Mesendoderm (in vitro differentiated cells): Measurements from ENCODE around the gene SLCO4A1.

Experiments used
- DNase-seq: peaks from one replicate; pipeline ENCODE4 v3.0.0; 2013
- H2AK5ac ChIP-seq: 2 replicates; pipeline ENCODE4 v1.6.1; 2013; ENCODE audit warnings: low read length, inconsistent platforms
- H2BK120ac ChIP-seq: 2 replicates; pipeline ENCODE4 v1.6.1; 2013; ENCODE audit warnings: low read depth, mild to moderate bottlenecking, low read length, moderate library complexity, mixed read lengths
- H2BK15ac ChIP-seq: replicated peaks from 2 replicates; pipeline ENCODE4 v1.6.1; 2013; ENCODE audit warnings: low read depth, mild to moderate bottlenecking, moderate library complexity
- H2BK5ac ChIP-seq: 2 replicates; pipeline ENCODE4 v1.6.1; 2013; ENCODE audit warnings: low read length, inconsistent platforms
- H3K18ac ChIP-seq: 2 replicates; pipeline ENCODE4 v1.6.1; 2013; ENCODE audit warnings: mild to moderate bottlenecking, low read length, mixed read lengths
- H3K23ac ChIP-seq: one replicate; pipeline ENCODE4 v1.6.1; 2013; ENCODE audit warnings: low read length
- H3K27ac ChIP-seq: 2 replicates; pipeline ENCODE4 v1.5.1; 2013; ENCODE audit warnings: low read depth, mild to moderate bottlenecking, inconsistent platforms, low read length, moderate library complexity
- H3K27me3 ChIP-seq: 2 replicates; pipeline ENCODE4 v1.6.1; 2013; ENCODE audit warnings: low read length, control low read depth, mild to moderate bottlenecking, inconsistent platforms; ENCODE audit not compliant: insufficient read depth, poor library complexity
- H3K36me3 ChIP-seq: 2 replicates; pipeline ENCODE4 v1.6.1; 2013; ENCODE audit warnings: low read length, inconsistent platforms; ENCODE audit not compliant: control insufficient read depth, insufficient read depth
- H3K4ac ChIP-seq: one replicate; pipeline ENCODE4 v1.6.1; 2013; ENCODE audit warnings: low read depth, mild to moderate bottlenecking, low read length, moderate library complexity
- H3K4me1 ChIP-seq: 2 replicates; pipeline ENCODE4 v1.6.1; 2013; ENCODE audit warnings: low read depth, low read length, inconsistent platforms; ENCODE audit not compliant: control insufficient read depth
- H3K4me2 ChIP-seq: 2 replicates; pipeline ENCODE4 v1.6.1; 2013; ENCODE audit warnings: low read length
- H3K4me3 ChIP-seq: 2 replicates; pipeline ENCODE4 v1.5.1; 2013; ENCODE audit warnings: mild to moderate bottlenecking, low read length
- H3K56ac ChIP-seq: one replicate; pipeline ENCODE4 v1.6.1; 2013; ENCODE audit warnings: low read length
- H3K79me1 ChIP-seq: 2 replicates; pipeline ENCODE4 v1.6.1; 2013; ENCODE audit warnings: low read length, inconsistent platforms
- H3K79me2 ChIP-seq: 2 replicates; pipeline ENCODE4 v1.6.1; 2013; ENCODE audit warnings: mild to moderate bottlenecking, low read length; ENCODE audit not compliant: control insufficient read depth, insufficient read depth
- H3K9ac ChIP-seq: 2 replicates; pipeline ENCODE4 v1.6.1; 2013; ENCODE audit warnings: low read length, inconsistent platforms
- H4K5ac ChIP-seq: one replicate; pipeline ENCODE4 v1.6.1; 2013; ENCODE audit warnings: low read length
- H4K8ac ChIP-seq: one replicate; pipeline ENCODE4 v1.6.1; 2013; ENCODE audit warnings: low read depth, mild to moderate bottlenecking, control low read depth, low read length, moderate library complexity
- WGBS: extraction: QIAGEN DNeasy Blood & Tissue Kit; methylation state at CpG from one replicate; pipeline ENCODE4 v1.1.7; 2013; ENCODE audit warnings: low lambda C conversion rate, missing lambda C conversion rate; ENCODE audit not compliant: insufficient coverage; ENCODE audit errors: extremely low coverage; 5-methylcytosine and 5-hydroxymethylcytosine counted together

The SLCO4A1 gene

GRCh38 chr20:62709537-62709905 lies 67.2 kb downstream of the SLCO4A1 start:
- Histone ChIP-seq H3K4ac (no peak overlapping the region), H2BK5ac (no peak overlapping the region), H3K79me1 (no peaks in the 10 kb centered on the region), H2BK15ac (no peak overlapping the region), H4K8ac (no peak overlapping the region), H3K18ac (no peak overlapping the region), H4K5ac (no peak overlapping the region), H3K9ac (no peak overlapping the region), H3K4me2 (no peak overlapping the region), H3K27ac (no peak overlapping the region), H2AK5ac (no peak overlapping the region), H3K23ac (no peak overlapping the region), H3K36me3 (no peaks in the 10 kb centered on the region), H3K27me3 (peaks cover 14% of the 10 kb centered on the region), H3K4me3 (no peak overlapping the region), H2BK120ac (no peak overlapping the region), H3K4me1 (no peaks in the 10 kb centered on the region), H3K56ac (no peak overlapping the region), H3K79me2 (no peaks in the 10 kb centered on the region)
- DNase-seq = no peak
- WGBS = no CpG with 5 or more reads among the region's 30 CpGs

DNA sequence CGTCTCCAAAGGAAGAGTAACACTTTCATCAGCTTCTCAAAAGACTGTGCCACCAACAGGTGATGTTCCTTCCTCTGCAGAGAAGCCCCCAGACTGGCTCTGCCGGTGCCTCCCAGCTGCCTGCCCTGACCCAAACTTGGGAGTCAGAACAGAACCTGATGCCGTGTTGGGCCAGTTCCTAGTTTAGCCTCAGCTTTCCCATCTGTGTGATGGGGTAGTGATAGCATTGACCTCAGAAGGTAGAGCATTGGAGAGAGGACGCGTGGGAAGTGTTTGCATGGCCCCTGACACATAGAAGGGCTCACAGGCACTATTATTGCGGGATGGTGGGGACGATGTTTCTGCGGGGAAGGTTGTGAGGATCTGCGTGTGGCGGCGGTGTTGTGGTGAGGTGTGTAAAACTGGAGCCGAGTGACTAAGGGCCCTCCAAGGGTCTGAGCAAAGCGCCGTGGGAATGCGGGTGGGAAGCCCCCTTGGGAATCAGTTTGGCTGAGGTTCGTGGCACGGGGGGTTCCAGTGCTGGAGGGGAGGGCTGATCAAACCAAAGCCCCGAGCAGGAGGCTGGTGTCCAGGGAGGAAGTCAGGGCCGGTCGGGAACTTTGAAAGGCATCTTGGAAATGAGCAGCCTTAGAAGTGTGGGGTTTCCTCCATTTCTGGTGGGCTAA lies 68.0 kb downstream of the SLCO4A1 start:
- Histone ChIP-seq H3K27me3 (peaks cover 14% of the 10 kb centered on the region), H3K4me3 (no peak overlapping the region), H3K4me2 (no peak overlapping the region), H3K36me3 (no peaks in the 10 kb centered on the region), H2BK15ac (no peak overlapping the region), H3K23ac (no peak overlapping the region), H4K5ac (no peak overlapping the region), H2BK120ac (no peak overlapping the region), H4K8ac (no peak overlapping the region), H2BK5ac (no peak overlapping the region), H2AK5ac (no peak overlapping the region), H3K79me2 (no peaks in the 10 kb centered on the region), H3K4me1 (no peaks in the 10 kb centered on the region), H3K27ac (no peak overlapping the region), H3K56ac (no peak overlapping the region), H3K9ac (no peak overlapping the region), H3K4ac (no peak overlapping the region), H3K79me1 (no peaks in the 10 kb centered on the region), H3K18ac (no peak overlapping the region)
- WGBS = no CpG with 5 or more reads among the region's 20 CpGs
- DNase-seq = no peak

- Histone ChIP-seq H2BK5ac (no peak overlapping the region), H2BK120ac (no peak overlapping the region), H3K18ac (no peak overlapping the region), H3K4me2 (no peak overlapping the region), H3K4me1 (no peaks in the 10 kb centered on the region), H4K5ac (no peak overlapping the region), H3K36me3 (no peaks in the 10 kb centered on the region), H3K79me1 (no peaks in the 10 kb centered on the region), H4K8ac (no peak overlapping the region), H3K56ac (no peak overlapping the region), H2AK5ac (no peak overlapping the region), H3K4me3 (no peak overlapping the region), H3K4ac (no peak overlapping the region), H3K9ac (no peak overlapping the region), H2BK15ac (no peak overlapping the region), H3K27ac (no peak overlapping the region), H3K27me3 (peaks cover 14% of the 10 kb centered on the region), H3K23ac (no peak overlapping the region), H3K79me2 (no peaks in the 10 kb centered on the region)
- no CpG with 5 or more reads among the region's 23 CpGs for WGBS
- no peak for DNase-seq
Observed at GRCh38 chr20:62710886-62711702, 68.8 kb downstream of the SLCO4A1 start.

GRCh38 chr20:62711703-62712101 lies 69.4 kb downstream of the SLCO4A1 start:
- WGBS = no CpG with 5 or more reads among the region's 23 CpGs
- H3K27me3 ChIP-seq = peaks cover 14% of the 10 kb centered on the region
- H3K56ac ChIP-seq = no peak overlapping the region

DNA sequence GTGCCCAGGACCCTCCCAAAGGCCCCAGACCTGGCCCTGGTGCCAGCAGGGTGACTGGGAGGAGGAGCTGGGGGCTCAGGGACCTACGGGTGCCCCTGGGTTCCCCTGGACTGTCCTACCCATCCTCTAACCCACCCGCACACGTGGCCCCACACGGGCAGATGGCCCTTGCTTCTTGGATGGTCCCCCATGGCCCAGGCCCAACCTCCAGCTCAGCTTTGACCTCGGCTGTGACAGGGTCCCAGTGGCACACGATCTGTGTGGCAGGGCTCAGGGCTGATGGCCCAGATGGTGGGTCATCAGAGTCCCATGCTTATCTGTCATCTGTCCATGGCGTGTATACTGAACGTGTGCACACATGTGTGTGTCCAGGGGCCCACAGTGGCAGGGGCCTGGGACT lies 70.3 kb downstream of the SLCO4A1 start:
- H2AK5ac ChIP-seq = no peak overlapping the region
- H3K56ac ChIP-seq = no peak overlapping the region
- no peaks in the 10 kb centered on the region for H3K4me1 ChIP-seq
- no peaks in the 10 kb centered on the region for H3K79me2 ChIP-seq
- peaks cover 14% of the 10 kb centered on the region for H3K27me3 ChIP-seq
- H3K4ac ChIP-seq = no peak overlapping the region
- no peak overlapping the region for H3K4me2 ChIP-seq
- no peak overlapping the region for H3K27ac ChIP-seq
- WGBS = no CpG with 5 or more reads among the region's 8 CpGs
- no peak overlapping the region for H3K9ac ChIP-seq
- no peak overlapping the region for H2BK5ac ChIP-seq
- H3K36me3 ChIP-seq = no peaks in the 10 kb centered on the region
- H3K18ac ChIP-seq = no peak overlapping the region
- H4K5ac ChIP-seq = no peak overlapping the region
- no peak overlapping the region for H3K23ac ChIP-seq
- no peaks in the 10 kb centered on the region for H3K79me1 ChIP-seq
- no peak overlapping the region for H3K4me3 ChIP-seq
- no peak for DNase-seq
- no peak overlapping the region for H4K8ac ChIP-seq
- H2BK120ac ChIP-seq = no peak overlapping the region
- no peak overlapping the region for H2BK15ac ChIP-seq

More at GRCh38 chr20:62711703-62712101, 69.4 kb downstream of the SLCO4A1 start:
- H3K27ac ChIP-seq = no peak overlapping the region
- H3K18ac ChIP-seq = no peak overlapping the region
- no peak overlapping the region for H3K4me2 ChIP-seq
- no peaks in the 10 kb centered on the region for H3K36me3 ChIP-seq
- DNase-seq = no peak
- H3K9ac ChIP-seq = no peak overlapping the region
- no peaks in the 10 kb centered on the region for H3K79me1 ChIP-seq
- no peak overlapping the region for H4K8ac ChIP-seq
- H2BK120ac ChIP-seq = no peak overlapping the region
- no peak overlapping the region for H2BK5ac ChIP-seq
- H3K4ac ChIP-seq = no peak overlapping the region
- no peak overlapping the region for H4K5ac ChIP-seq
- H3K4me3 ChIP-seq = no peak overlapping the region
- H3K4me1 ChIP-seq = no peaks in the 10 kb centered on the region
- H2BK15ac ChIP-seq = no peak overlapping the region
- H2AK5ac ChIP-seq = no peak overlapping the region
- H3K23ac ChIP-seq = no peak overlapping the region
- no peaks in the 10 kb centered on the region for H3K79me2 ChIP-seq
